Measurements from ENCODE around the gene HSPA5. TPM values are rescaled to one million over a fixed set of nuclear protein-coding genes. Genes with fewer than 3 reads are reported as not detected.

The HSPA5 gene
- total RNA-seq, 1 experiment from 2014 or later, result 290 TPM

- H3K36me3 ChIP-seq (ENCODE audit: insufficient read depth, low read length, poor library complexity, severe bottlenecking), result no peaks in the 10 kb centered on the region
- TF ChIP-seq, protein P1, sequence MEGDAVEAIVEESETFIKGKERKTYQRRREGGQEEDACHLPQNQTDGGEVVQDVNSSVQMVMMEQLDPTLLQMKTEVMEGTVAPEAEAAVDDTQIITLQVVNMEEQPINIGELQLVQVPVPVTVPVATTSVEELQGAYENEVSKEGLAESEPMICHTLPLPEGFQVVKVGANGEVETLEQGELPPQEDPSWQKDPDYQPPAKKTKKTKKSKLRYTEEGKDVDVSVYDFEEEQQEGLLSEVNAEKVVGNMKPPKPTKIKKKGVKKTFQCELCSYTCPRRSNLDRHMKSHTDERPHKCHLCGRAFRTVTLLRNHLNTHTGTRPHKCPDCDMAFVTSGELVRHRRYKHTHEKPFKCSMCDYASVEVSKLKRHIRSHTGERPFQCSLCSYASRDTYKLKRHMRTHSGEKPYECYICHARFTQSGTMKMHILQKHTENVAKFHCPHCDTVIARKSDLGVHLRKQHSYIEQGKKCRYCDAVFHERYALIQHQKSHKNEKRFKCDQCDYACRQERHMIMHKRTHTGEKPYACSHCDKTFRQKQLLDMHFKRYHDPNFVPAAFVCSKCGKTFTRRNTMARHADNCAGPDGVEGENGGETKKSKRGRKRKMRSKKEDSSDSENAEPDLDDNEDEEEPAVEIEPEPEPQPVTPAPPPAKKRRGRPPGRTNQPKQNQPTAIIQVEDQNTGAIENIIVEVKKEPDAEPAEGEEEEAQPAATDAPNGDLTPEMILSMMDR (conservative IDR thresholded peaks at IDR 0.05; ENCODE audit: low read depth, low read length), result peak; percentile 82
- no peak for TF ChIP-seq EZH2 (IDR thresholded peaks at IDR 0.05; ENCODE audit: borderline replicate concordance, low read depth, low read length, poor library complexity, severe bottlenecking)
- H3K9me3 ChIP-seq (ENCODE audit: low read depth, low read length, poor library complexity, severe bottlenecking), result no peaks in the 10 kb centered on the region
- peak within 1 kb of the TSS; percentile 97 for H3K27ac ChIP-seq (ENCODE audit: low read depth, low read length, poor library complexity, severe bottlenecking)
- H3K4me3 ChIP-seq (ENCODE audit: low read depth, low read length, poor library complexity, severe bottlenecking), result peak within 1 kb of the TSS; percentile 99
- ChIA-PET POLR2A (ENCODE audit: low non-redundant PET) (interaction anchor here (0.5 kb wide), 1 partner anchor 19 kb away, joined by 3 read pairs; no protein-coding TSS in a partner anchor), CTCF (no interaction called here)
- intact Hi-C loops (cut with micrococcal nuclease; ENCODE audit: unreplicated experiment), result loop anchor here (1.0 to 2.0 kb wide), 2 partner anchors 11 to 47 kb away; partner anchors contain the start of genes RABEPK and SCAI
- H3K27me3 ChIP-seq (replicated peaks; ENCODE audit: insufficient read depth, low read depth, low read length, poor library complexity), result no peaks in the 10 kb centered on the region
- H3K4me1 ChIP-seq (ENCODE audit: insufficient read depth, low read length, poor library complexity, severe bottlenecking), result peaks cover 14% of the 10 kb centered on the region
- DNase-seq (ENCODE audit: low spot score), result peak; percentile 99
- no TSS peak for BruUV-seq (replicated peaks)
Observed at GRCh38 chr9:125189361-125190289, 51.5 kb downstream of the HSPA5 start, which contains the start of gene PPP6C. TSS of gene PPP6C (minus strand) at chr9:125189803. CDS start at chr9:125189718, 85 bp downstream.

- Histone ChIP-seq H3K36me3 (ENCODE audit: insufficient read depth, low read length, poor library complexity, severe bottlenecking) (no peaks in the 10 kb centered on the region), H3K27me3 (replicated peaks; ENCODE audit: insufficient read depth, low read depth, low read length, poor library complexity) (no peaks in the 10 kb centered on the region), H3K4me1 (ENCODE audit: insufficient read depth, low read length, poor library complexity, severe bottlenecking) (peaks cover 14% of the 10 kb centered on the region), H3K4me3 (ENCODE audit: low read depth, low read length, poor library complexity, severe bottlenecking) (peak overlapping the region; percentile 99), H3K27ac (ENCODE audit: low read depth, low read length, poor library complexity, severe bottlenecking) (peak overlapping the region; percentile 97), H3K9me3 (ENCODE audit: low read depth, low read length, poor library complexity, severe bottlenecking) (no peaks in the 10 kb centered on the region)
- TSS peak; percentile 73 for BruUV-seq (replicated peaks)
- ChIA-PET POLR2A (ENCODE audit: low non-redundant PET) (no interaction called here), CTCF (no interaction called here)
- DNase-seq (ENCODE audit: low spot score), result peak; percentile 22
- intact Hi-C loops (cut with micrococcal nuclease; ENCODE audit: unreplicated experiment), result loop anchor here (1.0 to 2.0 kb wide), 2 partner anchors 11 to 46 kb away; partner anchors contain the start of genes RABEPK and SCAI
- TF ChIP-seq, protein P1 (conservative IDR thresholded peaks at IDR 0.05; ENCODE audit: low read depth, low read length), result no peak
- TF ChIP-seq EZH2 (IDR thresholded peaks at IDR 0.05; ENCODE audit: borderline replicate concordance, low read depth, low read length, poor library complexity, severe bottlenecking), result no peak
Observed at GRCh38 chr9:125189011-125189360, 52.2 kb downstream of the HSPA5 start.

Other genes starting within 250 kb of the HSPA5 start
- gene SCAI, start 97.8 kb downstream of the HSPA5 start, total RNA-seq (2021), result 14.1 and 15.1 TPM in 2 replicates
- 50.8 and 51.7 TPM in 2 replicates for gene PPP6C, start 51.5 kb downstream of the HSPA5 start, total RNA-seq (2021)
- gene RABEPK, start 40.8 kb downstream of the HSPA5 start, total RNA-seq (2021), result 32.7 and 43.6 TPM in 2 replicates
- 55.3 and 58.2 TPM in 2 replicates for gene GAPVD1, start 20.5 kb upstream of the HSPA5 start, total RNA-seq (2021)

Data from A673 (cell line).